Fibroblast of mammary gland (primary cell): ENCODE measurements around the gene TMEM154.

Experiments
- DNase-seq: peaks from one replicate; pipeline ENCODE4 v3.0.0-alpha.2; 2010; ENCODE audit warnings: low read depth
- H3K4me3 ChIP-seq: 2 replicates; pipeline ENCODE4 v1.5.1; 2011; ENCODE audit warnings: low read depth, mild to moderate bottlenecking, low read length, moderate library complexity; ENCODE audit not compliant: control insufficient read depth
- TF ChIP-seq, protein P1 (sequence below): conservative IDR thresholded peaks from 2 replicates; pipeline ENCODE4 v1.5.1; 2011; ENCODE audit warnings: low read depth, low read length, inconsistent platforms; ENCODE audit not compliant: control insufficient read depth, insufficient read depth

Gene TMEM154

GRCh38 chr4:152678841-152679240 lies 956 bp downstream of the TMEM154 start:
- peak overlapping the region; percentile 77 for H3K4me3 ChIP-seq
- no peak for DNase-seq

GRCh38 chr4:152677117-152677516 lies 2.7 kb downstream of the TMEM154 start:
- TF ChIP-seq, protein P1, sequence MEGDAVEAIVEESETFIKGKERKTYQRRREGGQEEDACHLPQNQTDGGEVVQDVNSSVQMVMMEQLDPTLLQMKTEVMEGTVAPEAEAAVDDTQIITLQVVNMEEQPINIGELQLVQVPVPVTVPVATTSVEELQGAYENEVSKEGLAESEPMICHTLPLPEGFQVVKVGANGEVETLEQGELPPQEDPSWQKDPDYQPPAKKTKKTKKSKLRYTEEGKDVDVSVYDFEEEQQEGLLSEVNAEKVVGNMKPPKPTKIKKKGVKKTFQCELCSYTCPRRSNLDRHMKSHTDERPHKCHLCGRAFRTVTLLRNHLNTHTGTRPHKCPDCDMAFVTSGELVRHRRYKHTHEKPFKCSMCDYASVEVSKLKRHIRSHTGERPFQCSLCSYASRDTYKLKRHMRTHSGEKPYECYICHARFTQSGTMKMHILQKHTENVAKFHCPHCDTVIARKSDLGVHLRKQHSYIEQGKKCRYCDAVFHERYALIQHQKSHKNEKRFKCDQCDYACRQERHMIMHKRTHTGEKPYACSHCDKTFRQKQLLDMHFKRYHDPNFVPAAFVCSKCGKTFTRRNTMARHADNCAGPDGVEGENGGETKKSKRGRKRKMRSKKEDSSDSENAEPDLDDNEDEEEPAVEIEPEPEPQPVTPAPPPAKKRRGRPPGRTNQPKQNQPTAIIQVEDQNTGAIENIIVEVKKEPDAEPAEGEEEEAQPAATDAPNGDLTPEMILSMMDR, result no peak
- no peak for DNase-seq
- no peak overlapping the region for H3K4me3 ChIP-seq

More at GRCh38 chr4:152678841-152679240, 956 bp downstream of the TMEM154 start:
- TF ChIP-seq, protein P1, result no peak

GRCh38 chr4:152676052-152676854 lies 3.5 kb downstream of the TMEM154 start:
- DNase-seq, result no peak
- H3K4me3 ChIP-seq, result no peak overlapping the region
- TF ChIP-seq, protein P1, result no peak

DNA sequence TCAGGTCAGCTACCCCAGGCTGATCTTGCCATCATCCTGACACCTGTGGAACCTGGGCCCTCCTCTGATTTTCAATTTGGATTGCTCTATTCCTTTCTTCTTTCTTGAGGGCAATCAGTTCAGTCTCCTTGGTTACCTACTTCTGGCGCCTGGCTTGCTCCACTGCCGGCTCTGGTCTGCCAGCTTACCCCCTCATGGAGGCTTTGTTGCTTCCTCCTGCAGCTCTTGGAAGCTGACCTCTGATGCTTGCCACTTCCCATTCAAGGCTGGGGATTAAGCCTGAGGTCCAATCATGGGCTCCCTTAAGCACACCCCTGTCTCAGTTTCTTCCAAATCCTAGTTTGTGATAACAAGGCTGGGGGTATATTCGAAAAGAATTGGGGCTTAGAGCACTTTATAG lies 5.4 kb downstream of the TMEM154 start:
- DNase-seq, result no peak
- TF ChIP-seq, protein P1, result no peak
- no peak overlapping the region for H3K4me3 ChIP-seq

- no peak overlapping the region for H3K4me3 ChIP-seq
- TF ChIP-seq, protein P1, result no peak
- DNase-seq, result no peak
Measured at GRCh38 chr4:152673489-152673888, 6.3 kb downstream of the TMEM154 start.

GRCh38 chr4:152672206-152673092 lies 7.3 kb downstream of the TMEM154 start:
- no peak for DNase-seq
- H3K4me3 ChIP-seq, result no peak overlapping the region
- TF ChIP-seq, protein P1, result no peak
